HEK293 (cell line): Measurements from ENCODE around the gene PNMA1.

Source experiments
- OVOL3 ChIP-seq: fragments of 450-650 bp; formaldehyde crosslinking; IDR thresholded peaks from 2 replicates; pipeline ENCODE4 v1.5.1; 2016; ENCODE audit warnings: missing biosample characterization, missing genetic modification characterization
- TCF7L2 ChIP-seq: IDR thresholded peaks from 2 replicates; pipeline ENCODE4 v1.6.1; 2011; ENCODE audit warnings: low read depth, mild to moderate bottlenecking, inconsistent platforms, low read length, moderate library complexity, borderline replicate concordance
- ZNF239 ChIP-seq: fragments of 450-650 bp; formaldehyde crosslinking; IDR thresholded peaks from 2 replicates; pipeline ENCODE4 v1.5.1; 2016; ENCODE audit warnings: missing biosample characterization, missing genetic modification characterization
- ZNF555 ChIP-seq: fragments of 450-650 bp; formaldehyde crosslinking; conservative IDR thresholded peaks from 2 replicates; pipeline ENCODE4 v1.5.1; 2017; ENCODE audit warnings: missing biosample characterization, mild to moderate bottlenecking, missing genetic modification characterization, inconsistent platforms
- ZNF626 ChIP-seq: fragments of 450-650 bp; sonication (Bioruptor Pico); formaldehyde crosslinking; IDR thresholded peaks from 2 replicates; pipeline ENCODE4 v1.5.1; 2018; ENCODE audit warnings: missing biosample characterization, missing genetic modification characterization, inconsistent platforms
- ZNF629 ChIP-seq: fragments of 450-650 bp; formaldehyde crosslinking; IDR thresholded peaks from 2 replicates; pipeline ENCODE4 v1.5.1; 2017; ENCODE audit warnings: missing biosample characterization, missing genetic modification characterization
- ZNF76 ChIP-seq: fragments of 450-650 bp; formaldehyde crosslinking; IDR thresholded peaks from 2 replicates; pipeline ENCODE4; 2016; ENCODE audit warnings: low read depth, missing biosample characterization, missing genetic modification characterization, borderline replicate concordance
- TF ChIP-seq, protein P1 (sequence below): fragments of 450-650 bp; formaldehyde crosslinking; IDR thresholded peaks from 2 replicates; pipeline ENCODE4 v1.5.1; 2016; ENCODE audit warnings: missing biosample characterization, missing genetic modification characterization
- TF ChIP-seq, protein P2 (sequence below): fragments of 450-650 bp; formaldehyde crosslinking; IDR thresholded peaks from 2 replicates; pipeline ENCODE4 v1.5.1; 2016; ENCODE audit warnings: missing biosample characterization, missing genetic modification characterization
- TF ChIP-seq, protein P3 (sequence below): fragments of 450-650 bp; formaldehyde crosslinking; IDR thresholded peaks from 2 replicates; pipeline ENCODE4 v1.5.1; 2016; ENCODE audit warnings: missing biosample characterization, missing genetic modification characterization
- TF ChIP-seq, protein P4 (sequence below): IDR thresholded peaks from 2 replicates; pipeline ENCODE4 v1.6.1; 2011; ENCODE audit warnings: mild to moderate bottlenecking, low read depth, low read length, borderline replicate concordance
- TF ChIP-seq, protein P5 (sequence below): fragments of 450-650 bp; formaldehyde crosslinking; IDR thresholded peaks from 2 replicates; pipeline ENCODE4 v1.5.1; 2016; ENCODE audit warnings: missing biosample characterization, missing genetic modification characterization

DNA sequence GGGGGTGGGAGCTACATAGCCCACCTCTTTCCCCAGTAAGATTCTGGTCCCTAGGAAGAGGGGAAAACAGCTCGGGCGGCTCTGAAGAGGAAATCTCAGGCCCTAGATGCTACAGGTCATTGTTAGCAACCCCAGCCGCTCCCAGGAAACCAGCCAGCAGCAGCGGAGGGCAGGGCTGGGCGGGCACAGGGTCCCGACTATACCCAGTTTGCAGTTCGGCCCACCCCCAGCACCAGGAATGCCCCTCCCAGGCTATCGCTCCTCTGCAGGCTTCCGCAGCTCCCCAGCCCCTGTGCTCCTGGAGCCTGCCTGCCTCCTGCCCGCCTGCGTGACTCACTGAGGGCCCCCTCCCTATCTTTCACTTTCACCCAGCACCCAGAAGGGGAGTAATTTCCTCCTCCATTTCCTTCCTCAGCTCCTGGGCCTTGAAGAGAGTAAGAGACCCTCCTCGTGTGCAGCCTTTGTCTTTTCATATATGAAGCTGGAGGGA lies 27.2 kb upstream of the PNMA1 start:
- TF ChIP-seq, protein P1, sequence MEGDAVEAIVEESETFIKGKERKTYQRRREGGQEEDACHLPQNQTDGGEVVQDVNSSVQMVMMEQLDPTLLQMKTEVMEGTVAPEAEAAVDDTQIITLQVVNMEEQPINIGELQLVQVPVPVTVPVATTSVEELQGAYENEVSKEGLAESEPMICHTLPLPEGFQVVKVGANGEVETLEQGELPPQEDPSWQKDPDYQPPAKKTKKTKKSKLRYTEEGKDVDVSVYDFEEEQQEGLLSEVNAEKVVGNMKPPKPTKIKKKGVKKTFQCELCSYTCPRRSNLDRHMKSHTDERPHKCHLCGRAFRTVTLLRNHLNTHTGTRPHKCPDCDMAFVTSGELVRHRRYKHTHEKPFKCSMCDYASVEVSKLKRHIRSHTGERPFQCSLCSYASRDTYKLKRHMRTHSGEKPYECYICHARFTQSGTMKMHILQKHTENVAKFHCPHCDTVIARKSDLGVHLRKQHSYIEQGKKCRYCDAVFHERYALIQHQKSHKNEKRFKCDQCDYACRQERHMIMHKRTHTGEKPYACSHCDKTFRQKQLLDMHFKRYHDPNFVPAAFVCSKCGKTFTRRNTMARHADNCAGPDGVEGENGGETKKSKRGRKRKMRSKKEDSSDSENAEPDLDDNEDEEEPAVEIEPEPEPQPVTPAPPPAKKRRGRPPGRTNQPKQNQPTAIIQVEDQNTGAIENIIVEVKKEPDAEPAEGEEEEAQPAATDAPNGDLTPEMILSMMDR (tag by site-specific recombination) = no peak
- TF ChIP-seq ZNF239 (no peak), ZNF626 (tag by site-specific recombination) (no peak), ZNF629 (no peak), ZNF76 (no peak), ZNF555 (tag by site-specific recombination) (no peak), OVOL3 (tag by site-specific recombination) (no peak), TCF7L2 (no peak)
- TF ChIP-seq, protein P2, sequence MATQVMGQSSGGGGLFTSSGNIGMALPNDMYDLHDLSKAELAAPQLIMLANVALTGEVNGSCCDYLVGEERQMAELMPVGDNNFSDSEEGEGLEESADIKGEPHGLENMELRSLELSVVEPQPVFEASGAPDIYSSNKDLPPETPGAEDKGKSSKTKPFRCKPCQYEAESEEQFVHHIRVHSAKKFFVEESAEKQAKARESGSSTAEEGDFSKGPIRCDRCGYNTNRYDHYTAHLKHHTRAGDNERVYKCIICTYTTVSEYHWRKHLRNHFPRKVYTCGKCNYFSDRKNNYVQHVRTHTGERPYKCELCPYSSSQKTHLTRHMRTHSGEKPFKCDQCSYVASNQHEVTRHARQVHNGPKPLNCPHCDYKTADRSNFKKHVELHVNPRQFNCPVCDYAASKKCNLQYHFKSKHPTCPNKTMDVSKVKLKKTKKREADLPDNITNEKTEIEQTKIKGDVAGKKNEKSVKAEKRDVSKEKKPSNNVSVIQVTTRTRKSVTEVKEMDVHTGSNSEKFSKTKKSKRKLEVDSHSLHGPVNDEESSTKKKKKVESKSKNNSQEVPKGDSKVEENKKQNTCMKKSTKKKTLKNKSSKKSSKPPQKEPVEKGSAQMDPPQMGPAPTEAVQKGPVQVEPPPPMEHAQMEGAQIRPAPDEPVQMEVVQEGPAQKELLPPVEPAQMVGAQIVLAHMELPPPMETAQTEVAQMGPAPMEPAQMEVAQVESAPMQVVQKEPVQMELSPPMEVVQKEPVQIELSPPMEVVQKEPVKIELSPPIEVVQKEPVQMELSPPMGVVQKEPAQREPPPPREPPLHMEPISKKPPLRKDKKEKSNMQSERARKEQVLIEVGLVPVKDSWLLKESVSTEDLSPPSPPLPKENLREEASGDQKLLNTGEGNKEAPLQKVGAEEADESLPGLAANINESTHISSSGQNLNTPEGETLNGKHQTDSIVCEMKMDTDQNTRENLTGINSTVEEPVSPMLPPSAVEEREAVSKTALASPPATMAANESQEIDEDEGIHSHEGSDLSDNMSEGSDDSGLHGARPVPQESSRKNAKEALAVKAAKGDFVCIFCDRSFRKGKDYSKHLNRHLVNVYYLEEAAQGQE (tag by site-specific recombination) = no peak
- TF ChIP-seq, protein P3, sequence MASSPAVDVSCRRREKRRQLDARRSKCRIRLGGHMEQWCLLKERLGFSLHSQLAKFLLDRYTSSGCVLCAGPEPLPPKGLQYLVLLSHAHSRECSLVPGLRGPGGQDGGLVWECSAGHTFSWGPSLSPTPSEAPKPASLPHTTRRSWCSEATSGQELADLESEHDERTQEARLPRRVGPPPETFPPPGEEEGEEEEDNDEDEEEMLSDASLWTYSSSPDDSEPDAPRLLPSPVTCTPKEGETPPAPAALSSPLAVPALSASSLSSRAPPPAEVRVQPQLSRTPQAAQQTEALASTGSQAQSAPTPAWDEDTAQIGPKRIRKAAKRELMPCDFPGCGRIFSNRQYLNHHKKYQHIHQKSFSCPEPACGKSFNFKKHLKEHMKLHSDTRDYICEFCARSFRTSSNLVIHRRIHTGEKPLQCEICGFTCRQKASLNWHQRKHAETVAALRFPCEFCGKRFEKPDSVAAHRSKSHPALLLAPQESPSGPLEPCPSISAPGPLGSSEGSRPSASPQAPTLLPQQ (tag by site-specific recombination) = no peak
- TF ChIP-seq, protein P4, sequence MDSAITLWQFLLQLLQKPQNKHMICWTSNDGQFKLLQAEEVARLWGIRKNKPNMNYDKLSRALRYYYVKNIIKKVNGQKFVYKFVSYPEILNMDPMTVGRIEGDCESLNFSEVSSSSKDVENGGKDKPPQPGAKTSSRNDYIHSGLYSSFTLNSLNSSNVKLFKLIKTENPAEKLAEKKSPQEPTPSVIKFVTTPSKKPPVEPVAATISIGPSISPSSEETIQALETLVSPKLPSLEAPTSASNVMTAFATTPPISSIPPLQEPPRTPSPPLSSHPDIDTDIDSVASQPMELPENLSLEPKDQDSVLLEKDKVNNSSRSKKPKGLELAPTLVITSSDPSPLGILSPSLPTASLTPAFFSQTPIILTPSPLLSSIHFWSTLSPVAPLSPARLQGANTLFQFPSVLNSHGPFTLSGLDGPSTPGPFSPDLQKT = no peak
- TF ChIP-seq, protein P5, sequence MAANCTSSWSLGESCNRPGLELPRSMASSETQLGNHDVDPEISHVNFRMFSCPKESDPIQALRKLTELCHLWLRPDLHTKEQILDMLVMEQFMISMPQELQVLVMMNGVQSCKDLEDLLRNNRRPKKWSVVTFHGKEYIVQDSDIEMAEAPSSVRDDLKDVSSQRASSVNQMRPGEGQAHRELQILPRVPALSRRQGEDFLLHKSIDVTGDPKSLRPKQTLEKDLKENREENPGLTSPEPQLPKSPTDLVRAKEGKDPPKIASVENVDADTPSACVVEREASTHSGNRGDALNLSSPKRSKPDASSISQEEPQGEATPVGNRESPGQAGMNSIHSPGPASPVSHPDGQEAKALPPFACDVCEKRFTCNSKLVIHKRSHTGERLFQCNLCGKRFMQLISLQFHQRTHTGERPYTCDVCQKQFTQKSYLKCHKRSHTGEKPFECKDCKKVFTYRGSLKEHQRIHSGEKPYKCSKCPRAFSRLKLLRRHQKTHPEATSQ (tag by site-specific recombination) = no peak
